Prostate gland (tissue), 2 donors: ENCODE measurements around the gene ADAMTSL1. TPM values are rescaled to one million over a fixed set of nuclear protein-coding genes. Genes with fewer than 3 reads are reported as not detected.

Experiments used
- DNase-seq: peaks from one replicate; pipeline ENCODE4 v3.0.0-alpha.2; 2019; ENCODE audit warnings: low spot score
- H3K27ac ChIP-seq, 2 donors: fragments of 200-600 bp; sonication (generic); 2 replicates each; pipeline ENCODE4 v1.5.1; 2017 to 2019
- H3K27me3 ChIP-seq: fragments of 200-600 bp; sonication (generic); replicated peaks from 2 replicates; pipeline ENCODE4 v1.5.1; 2019; ENCODE audit not compliant: insufficient read depth
- H3K36me3 ChIP-seq, 2 donors: fragments of 200-600 bp; sonication (generic); 1 replicate in 1 of 2; 2 replicates in 1 of 2; pipeline versions ENCODE4 v1.5.1 to v1.8.1; 2017 to 2019
- H3K4me1 ChIP-seq: fragments of 200-600 bp; sonication (generic); replicated peaks from 2 replicates; pipeline ENCODE4 v1.5.1; 2019
- H3K4me3 ChIP-seq, 2 donors: fragments of 200-600 bp; sonication (generic); 2 replicates each; pipeline ENCODE4 v1.5.1; 2017 to 2019
- H3K9me3 ChIP-seq: fragments of 200-600 bp; sonication (generic); 2 replicates; pipeline ENCODE4 v1.5.1; 2017
- CTCF ChIP-seq, 4 experiments: fragments of 200-600 bp in 2 of 4; fragments of 450-650 bp in 2 of 4; sonication (generic) in 2 of 4; IDR thresholded peaks; 1 replicate in 3 of 4; 2 replicates in 1 of 4; pipeline ENCODE4 v1.5.1; 2016 to 2019; ENCODE audit warnings: antibody characterized with exemption in 4 of 4, mild to moderate bottlenecking in 2 of 4, moderate library complexity in 2 of 4
- POLR2A ChIP-seq: fragments of 450-650 bp; IDR thresholded peaks from one replicate; pipeline ENCODE4 v1.6.1; 2016; ENCODE audit warnings: antibody characterized with exemption, mild to moderate bottlenecking
- POLR2AphosphoS5 ChIP-seq: sonication (generic); formaldehyde crosslinking; IDR thresholded peaks from one replicate; pipeline ENCODE4 v1.6.1; 2017; ENCODE audit warnings: antibody characterized with exemption
- WGBS: methylation state at CpG from one replicate; pipeline ENCODE4 v1.1.5; 2018; 5-methylcytosine and 5-hydroxymethylcytosine counted together
- intact Hi-C: fragments of 100-400 bp; cut with DNase I; formaldehyde crosslinking; loops from one replicate; pipeline ENCODE4 v1.14.2; 2022
- total RNA-seq, 2 donors: library from RNA; depleted of rRNA; stranded (reverse); fragments of >200 nt; gene quantifications; one replicate each; pipeline ENCODE4 v1.1.0, GENCODE V29; 2016

The ADAMTSL1 gene
- total RNA-seq, 2 donors from 2014 or later: 9.8 to 18.1 TPM

GRCh38 chr9:18941060-18941740 is 467.2 kb downstream of the ADAMTSL1 start:
- TF ChIP-seq CTCF (IDR thresholded peaks at IDR 0.05) (no peak), POLR2AphosphoS5 (no peak), POLR2A (no peak)

GRCh38 chr9:18942801-18943200 is 468.8 kb downstream of the ADAMTSL1 start:
- H3K27ac ChIP-seq: no peak overlapping the region
- no peak overlapping the region for H3K4me3 ChIP-seq

More at GRCh38 chr9:18941060-18941740, 467.2 kb downstream of the ADAMTSL1 start:
- H3K27ac ChIP-seq: no peak overlapping the region
- no peak overlapping the region for H3K4me3 ChIP-seq
- H3K9me3 ChIP-seq: no peaks in the 10 kb centered on the region
- H3K4me1 ChIP-seq: no peaks in the 10 kb centered on the region
- intact Hi-C loops: no loop called here
- no peaks in the 10 kb centered on the region for H3K27me3 ChIP-seq
- 46% methylated on average over 8 of the region's 8 CpGs for WGBS
- no peaks in the 10 kb centered on the region for H3K36me3 ChIP-seq
- no peak for DNase-seq

GRCh38 chr9:18947892-18948339 is 474.0 kb downstream of the ADAMTSL1 start:
- no peaks in the 10 kb centered on the region for H3K4me1 ChIP-seq
- no peaks in the 10 kb centered on the region for H3K36me3 ChIP-seq
- DNase-seq: no peak
- intact Hi-C loops: no loop called here
- H3K9me3 ChIP-seq: no peaks in the 10 kb centered on the region
- H3K27me3 ChIP-seq: no peaks in the 10 kb centered on the region
- 79% methylated on average over 4 of the region's 4 CpGs for WGBS
- no peak for TF ChIP-seq CTCF (IDR thresholded peaks at IDR 0.05)
- TF ChIP-seq POLR2AphosphoS5: no peak
- no peak for TF ChIP-seq POLR2A
- H3K4me3 ChIP-seq: no peak overlapping the region
- H3K27ac ChIP-seq: no peak overlapping the region

More at GRCh38 chr9:18942801-18943200, 468.8 kb downstream of the ADAMTSL1 start:
- intact Hi-C loops: no loop called here
- H3K36me3 ChIP-seq: no peaks in the 10 kb centered on the region
- WGBS: 71% methylated on average over 7 of the region's 7 CpGs
- no peaks in the 10 kb centered on the region for H3K4me1 ChIP-seq
- no peaks in the 10 kb centered on the region for H3K27me3 ChIP-seq
- H3K9me3 ChIP-seq: no peaks in the 10 kb centered on the region
- no peak for TF ChIP-seq POLR2A
- no peak for TF ChIP-seq CTCF (IDR thresholded peaks at IDR 0.05)
- no peak for TF ChIP-seq POLR2AphosphoS5
- no peak for DNase-seq

- no peak overlapping the region for H3K27ac ChIP-seq
- TF ChIP-seq POLR2A (no peak), POLR2AphosphoS5 (no peak), CTCF (IDR thresholded peaks at IDR 0.05) (no peak)
- intact Hi-C loops: no loop called here
- H3K27me3 ChIP-seq: no peaks in the 10 kb centered on the region
- 24% methylated on average over 1 of the region's 1 CpG for WGBS
- no peak for DNase-seq
- no peaks in the 10 kb centered on the region for H3K9me3 ChIP-seq
- no peak overlapping the region for H3K4me3 ChIP-seq
- no peaks in the 10 kb centered on the region for H3K36me3 ChIP-seq
- H3K4me1 ChIP-seq: no peaks in the 10 kb centered on the region
These were observed 478.0 kb downstream of the ADAMTSL1 start for GRCh38 chr9:18951936-18952335.

GRCh38 chr9:18955626-18956025 is 481.7 kb downstream of the ADAMTSL1 start:
- Histone ChIP-seq H3K27me3 (no peaks in the 10 kb centered on the region), H3K9me3 (no peaks in the 10 kb centered on the region), H3K4me3 (no peak overlapping the region), H3K27ac (no peak overlapping the region), H3K4me1 (no peaks in the 10 kb centered on the region), H3K36me3 (no peaks in the 10 kb centered on the region)
- intact Hi-C loops: no loop called here
- no peak for DNase-seq
- 84% methylated on average over 2 of the region's 2 CpGs for WGBS
- TF ChIP-seq POLR2AphosphoS5 (no peak), POLR2A (no peak), CTCF (IDR thresholded peaks at IDR 0.05) (no peak)
